ENCODE results near the gene TENT4A.
A peak's percentile ranks its signal among the peaks of the same experiment; 100 is the strongest.

The TENT4A gene

GRCh38 chr5:6785861-6786180, 72.6 kb downstream of the TENT4A start:
- Histone ChIP-seq H3K27me3 (replicated peaks; ENCODE audit: control insufficient read depth, insufficient read depth, low read length) (no peaks in the 10 kb centered on the region; the same call in 1 of the 2 replicates), H3K4me3 (replicated peaks; ENCODE audit: low read depth, low read length) (no peak overlapping the region), H3K36me3 (ENCODE audit: control insufficient read depth, insufficient read depth, low read length) (no peaks in the 10 kb centered on the region)
- no peak for DNase-seq (ENCODE audit: extremely low read depth, insufficient read length)
- TF ChIP-seq CTCF (IDR thresholded peaks at IDR 0.05; ENCODE audit: insufficient read depth, low read length, poor library complexity, severe bottlenecking) = no peak

- Histone ChIP-seq H3K4me3 (replicated peaks; ENCODE audit: low read depth, low read length) (no peak overlapping the region), H3K27me3 (replicated peaks; ENCODE audit: control insufficient read depth, insufficient read depth, low read length) (no peaks in the 10 kb centered on the region; the same call in none of the 2 replicates), H3K36me3 (ENCODE audit: control insufficient read depth, insufficient read depth, low read length) (no peaks in the 10 kb centered on the region)
- DNase-seq (ENCODE audit: extremely low read depth, insufficient read length) = no peak
- TF ChIP-seq CTCF (IDR thresholded peaks at IDR 0.05; ENCODE audit: insufficient read depth, low read length, poor library complexity, severe bottlenecking) = no peak
Measured at GRCh38 chr5:6786786-6787495, 73.7 kb downstream of the TENT4A start.

- no peak for TF ChIP-seq CTCF (IDR thresholded peaks at IDR 0.05; ENCODE audit: insufficient read depth, low read length, poor library complexity, severe bottlenecking)
- no peaks in the 10 kb centered on the region; the same call in none of the 2 replicates for H3K27me3 ChIP-seq (replicated peaks; ENCODE audit: control insufficient read depth, insufficient read depth, low read length)
Measured at GRCh38 chr5:6787941-6788340, 74.7 kb downstream of the TENT4A start.

GRCh38 chr5:6788439-6788838, 75.2 kb downstream of the TENT4A start:
- Histone ChIP-seq H3K4me3 (replicated peaks; ENCODE audit: low read depth, low read length) (no peak overlapping the region), H3K27me3 (replicated peaks; ENCODE audit: control insufficient read depth, insufficient read depth, low read length) (no peaks in the 10 kb centered on the region; the same call in none of the 2 replicates), H3K36me3 (ENCODE audit: control insufficient read depth, insufficient read depth, low read length) (no peaks in the 10 kb centered on the region)
- TF ChIP-seq CTCF (IDR thresholded peaks at IDR 0.05; ENCODE audit: insufficient read depth, low read length, poor library complexity, severe bottlenecking) = no peak
- no peak for DNase-seq (ENCODE audit: extremely low read depth, insufficient read length)

More at GRCh38 chr5:6787941-6788340, 74.7 kb downstream of the TENT4A start:
- DNase-seq (ENCODE audit: extremely low read depth, insufficient read length) = no peak
- Histone ChIP-seq H3K36me3 (ENCODE audit: control insufficient read depth, insufficient read depth, low read length) (no peaks in the 10 kb centered on the region), H3K4me3 (replicated peaks; ENCODE audit: low read depth, low read length) (no peak overlapping the region)

GRCh38 chr5:6788956-6789649, 75.9 kb downstream of the TENT4A start:
- H3K4me3 ChIP-seq (replicated peaks; ENCODE audit: low read depth, low read length) = no peak overlapping the region
- DNase-seq (ENCODE audit: extremely low read depth, insufficient read length) = no peak
- no peaks in the 10 kb centered on the region for H3K36me3 ChIP-seq (ENCODE audit: control insufficient read depth, insufficient read depth, low read length)
- TF ChIP-seq CTCF (IDR thresholded peaks at IDR 0.05; ENCODE audit: insufficient read depth, low read length, poor library complexity, severe bottlenecking) = peak; percentile 37
- no peaks in the 10 kb centered on the region; the same call in none of the 2 replicates for H3K27me3 ChIP-seq (replicated peaks; ENCODE audit: control insufficient read depth, insufficient read depth, low read length)

Data from GM06990 (cell line).